ENCODE data around the gene IGSF22. TPM values are rescaled to one million over a fixed set of nuclear protein-coding genes. Genes with fewer than 3 reads are reported as not detected.

Gene IGSF22
- total RNA-seq, 1 experiment from 2014 or later, result not detected

DNA sequence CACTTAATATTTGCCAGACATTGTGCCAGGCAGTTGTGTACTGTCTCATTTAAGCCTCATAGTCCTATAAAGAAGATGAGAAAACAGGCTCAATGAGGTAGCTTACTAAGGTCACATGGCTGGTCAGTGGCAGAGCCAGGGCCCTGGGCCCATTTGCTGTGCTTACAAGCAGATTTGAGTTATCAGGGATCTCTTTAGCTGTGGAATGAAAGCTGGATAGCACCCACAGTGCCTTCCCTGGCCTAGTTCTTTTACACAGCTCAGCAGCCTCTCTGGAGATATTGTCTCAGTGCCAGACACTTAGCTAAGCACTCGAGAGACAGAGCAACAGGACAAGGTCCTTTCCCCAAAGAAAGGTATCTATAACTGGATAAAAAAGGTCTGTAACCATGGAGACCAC, 21.3 kb downstream of the IGSF22 start:
- H3K27me3 ChIP-seq (ENCODE audit: insufficient read depth, low read length), result peaks cover 5% of the 10 kb centered on the region; the same call in 1 of the 2 replicates
- RAD21 ChIA-PET (ENCODE audit: low non-redundant PET in 1 of 2, low total read pairs in 2 of 2, uncharacterized antibody in 2 of 2, unreplicated experiment in 2 of 2), result no interaction called here
- no TSS peak for BruUV-seq (replicated peaks)
- no peaks in the 10 kb centered on the region for H3K9me2 ChIP-seq (ENCODE audit: insufficient read depth)
- no peak overlapping the region for H3K4me2 ChIP-seq (ENCODE audit: low read length)
- H3K79me2 ChIP-seq (ENCODE audit: insufficient read depth, low read length), result no peaks in the 10 kb centered on the region
- POLR2A ChIA-PET, result no interaction called here
- no peak overlapping the region for H3K27ac ChIP-seq (ENCODE audit: low read depth, low read length)
- intact Hi-C loops (cut with micrococcal nuclease), result no loop called here
- no peak for ATAC-seq
- no peak for DNase-seq (ENCODE audit: low read depth, low spot score)
- no peak overlapping the region for H3K4me3 ChIP-seq (replicated peaks in 1 of 2; ENCODE audit: low read depth in 1 of 2, low read length in 2 of 2)
- no peak overlapping the region for H2AFZ ChIP-seq (ENCODE audit: low read depth, low read length, poor library complexity, severe bottlenecking)
- no peaks in the 10 kb centered on the region for H3K9me3 ChIP-seq (ENCODE audit: control insufficient read depth in 1 of 2, insufficient read depth in 1 of 2, low read depth in 1 of 2, low read length in 2 of 2)
- no peaks in the 10 kb centered on the region for H4K20me1 ChIP-seq (ENCODE audit: insufficient read depth)
- TF ChIP-seq EGR1 (IDR thresholded peaks at IDR 0.05; ENCODE audit: low read depth) (no peak), CBX3 (IDR thresholded peaks at IDR 0.05; ENCODE audit: low read depth) (no peak), ZNF274 (IDR thresholded peaks at IDR 0.05; ENCODE audit: low read depth, low read length) (no peak), EZH2 (IDR thresholded peaks at IDR 0.05) (no peak), ELF1 (IDR thresholded peaks at IDR 0.05; ENCODE audit: borderline replicate concordance, low read depth) (no peak), POLR2A (IDR thresholded peaks at IDR 0.05; ENCODE audit: borderline replicate concordance, extremely low read depth, insufficient read depth, insufficient read length) (no peak), TCF7L2 (IDR thresholded peaks at IDR 0.05; ENCODE audit: borderline replicate concordance, extremely low read depth, insufficient read depth, insufficient read length) (no peak), EZH2phosphoT487 (IDR thresholded peaks at IDR 0.05; ENCODE audit: borderline replicate concordance) (no peak), POLR2AphosphoS5 (IDR thresholded peaks at IDR 0.05; ENCODE audit: low read depth, low read length) (no peak), SIN3A (IDR thresholded peaks at IDR 0.05; ENCODE audit: low read depth) (no peak), YY1 (IDR thresholded peaks at IDR 0.05; ENCODE audit: extremely low read depth, insufficient replicate concordance, low read depth, low read length) (no peak)
- TF ChIP-seq, protein P1, sequence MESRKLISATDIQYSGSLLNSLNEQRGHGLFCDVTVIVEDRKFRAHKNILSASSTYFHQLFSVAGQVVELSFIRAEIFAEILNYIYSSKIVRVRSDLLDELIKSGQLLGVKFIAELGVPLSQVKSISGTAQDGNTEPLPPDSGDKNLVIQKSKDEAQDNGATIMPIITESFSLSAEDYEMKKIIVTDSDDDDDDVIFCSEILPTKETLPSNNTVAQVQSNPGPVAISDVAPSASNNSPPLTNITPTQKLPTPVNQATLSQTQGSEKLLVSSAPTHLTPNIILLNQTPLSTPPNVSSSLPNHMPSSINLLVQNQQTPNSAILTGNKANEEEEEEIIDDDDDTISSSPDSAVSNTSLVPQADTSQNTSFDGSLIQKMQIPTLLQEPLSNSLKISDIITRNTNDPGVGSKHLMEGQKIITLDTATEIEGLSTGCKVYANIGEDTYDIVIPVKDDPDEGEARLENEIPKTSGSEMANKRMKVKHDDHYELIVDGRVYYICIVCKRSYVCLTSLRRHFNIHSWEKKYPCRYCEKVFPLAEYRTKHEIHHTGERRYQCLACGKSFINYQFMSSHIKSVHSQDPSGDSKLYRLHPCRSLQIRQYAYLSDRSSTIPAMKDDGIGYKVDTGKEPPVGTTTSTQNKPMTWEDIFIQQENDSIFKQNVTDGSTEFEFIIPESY (IDR thresholded peaks at IDR 0.05; ENCODE audit: extremely low read depth, insufficient replicate concordance, low read length), result no peak
- TF ChIP-seq, protein P2, sequence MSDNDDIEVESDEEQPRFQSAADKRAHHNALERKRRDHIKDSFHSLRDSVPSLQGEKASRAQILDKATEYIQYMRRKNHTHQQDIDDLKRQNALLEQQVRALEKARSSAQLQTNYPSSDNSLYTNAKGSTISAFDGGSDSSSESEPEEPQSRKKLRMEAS (IDR thresholded peaks at IDR 0.05), result no peak
- TF ChIP-seq, protein P3, sequence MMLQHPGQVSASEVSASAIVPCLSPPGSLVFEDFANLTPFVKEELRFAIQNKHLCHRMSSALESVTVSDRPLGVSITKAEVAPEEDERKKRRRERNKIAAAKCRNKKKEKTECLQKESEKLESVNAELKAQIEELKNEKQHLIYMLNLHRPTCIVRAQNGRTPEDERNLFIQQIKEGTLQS (IDR thresholded peaks at IDR 0.05), result no peak
- TF ChIP-seq, protein P4, sequence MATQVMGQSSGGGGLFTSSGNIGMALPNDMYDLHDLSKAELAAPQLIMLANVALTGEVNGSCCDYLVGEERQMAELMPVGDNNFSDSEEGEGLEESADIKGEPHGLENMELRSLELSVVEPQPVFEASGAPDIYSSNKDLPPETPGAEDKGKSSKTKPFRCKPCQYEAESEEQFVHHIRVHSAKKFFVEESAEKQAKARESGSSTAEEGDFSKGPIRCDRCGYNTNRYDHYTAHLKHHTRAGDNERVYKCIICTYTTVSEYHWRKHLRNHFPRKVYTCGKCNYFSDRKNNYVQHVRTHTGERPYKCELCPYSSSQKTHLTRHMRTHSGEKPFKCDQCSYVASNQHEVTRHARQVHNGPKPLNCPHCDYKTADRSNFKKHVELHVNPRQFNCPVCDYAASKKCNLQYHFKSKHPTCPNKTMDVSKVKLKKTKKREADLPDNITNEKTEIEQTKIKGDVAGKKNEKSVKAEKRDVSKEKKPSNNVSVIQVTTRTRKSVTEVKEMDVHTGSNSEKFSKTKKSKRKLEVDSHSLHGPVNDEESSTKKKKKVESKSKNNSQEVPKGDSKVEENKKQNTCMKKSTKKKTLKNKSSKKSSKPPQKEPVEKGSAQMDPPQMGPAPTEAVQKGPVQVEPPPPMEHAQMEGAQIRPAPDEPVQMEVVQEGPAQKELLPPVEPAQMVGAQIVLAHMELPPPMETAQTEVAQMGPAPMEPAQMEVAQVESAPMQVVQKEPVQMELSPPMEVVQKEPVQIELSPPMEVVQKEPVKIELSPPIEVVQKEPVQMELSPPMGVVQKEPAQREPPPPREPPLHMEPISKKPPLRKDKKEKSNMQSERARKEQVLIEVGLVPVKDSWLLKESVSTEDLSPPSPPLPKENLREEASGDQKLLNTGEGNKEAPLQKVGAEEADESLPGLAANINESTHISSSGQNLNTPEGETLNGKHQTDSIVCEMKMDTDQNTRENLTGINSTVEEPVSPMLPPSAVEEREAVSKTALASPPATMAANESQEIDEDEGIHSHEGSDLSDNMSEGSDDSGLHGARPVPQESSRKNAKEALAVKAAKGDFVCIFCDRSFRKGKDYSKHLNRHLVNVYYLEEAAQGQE (IDR thresholded peaks at IDR 0.05; ENCODE audit: low read depth), result no peak
- H3K4me1 ChIP-seq (ENCODE audit: control insufficient read depth in 1 of 2, insufficient read depth in 2 of 2, low read length in 2 of 2), result peaks cover 11 to 13% of the 10 kb centered on the region in 2 experiments
- CTCF ChIA-PET, result interaction anchor here (1.2 kb wide), 2 partner anchors 19 to 23 kb away, joined by 3 read pairs; no protein-coding TSS in a partner anchor
- H3K9ac ChIP-seq (ENCODE audit: low read length), result no peak overlapping the region
- no peaks in the 10 kb centered on the region for H3K36me3 ChIP-seq (ENCODE audit: control insufficient read depth in 1 of 2, insufficient read depth in 2 of 2, low read length in 2 of 2)

All from HCT116 (cell line).